H54 (cell line): ENCODE results near the gene LGR4.

Experiments
- DNase-seq: peaks from one replicate; pipeline ENCODE4 v3.0.0; 2011; ENCODE audit warnings: low spot score, mixed read lengths; ENCODE audit not compliant: insufficient read length
- FAIRE-seq: peaks from 3 replicates; lab custom pipeline; 2011; peaks lifted over from hg19 to GRCh38; lab: Jason Lieb, UNC
- POLR2A ChIP-seq: IDR thresholded peaks from 2 replicates; pipeline ENCODE4 v1.6.1; 2011; ENCODE audit warnings: low read depth, mild to moderate bottlenecking, low read length

LGR4 gene

GRCh38 chr11:27362749-27363575, 109.6 kb downstream of the LGR4 start, which contains the start of gene CCDC34:
Gene CCDC34, minus strand, starts transcription at chr11:27363215. Its CDS starts 21 bp downstream, at chr11:27363194.
- FAIRE-seq, result no peak
- peak; percentile 55 for TF ChIP-seq POLR2A
- peak; percentile 90 for DNase-seq

GRCh38 chr11:27361649-27362431, 110.8 kb downstream of the LGR4 start:
- TF ChIP-seq POLR2A, result no peak
- FAIRE-seq, result peak; percentile 82
- DNase-seq, result no peak

GRCh38 chr11:27358296-27358695, 114.3 kb downstream of the LGR4 start:
- no peak for TF ChIP-seq POLR2A
- FAIRE-seq, result no peak
- no peak for DNase-seq

- no peak for TF ChIP-seq POLR2A
- FAIRE-seq (no peak), DNase-seq (no peak)
Measured at GRCh38 chr11:27357250-27357649, 115.3 kb downstream of the LGR4 start.

GRCh38 chr11:27356624-27357222, 115.9 kb downstream of the LGR4 start:
- no peak for FAIRE-seq
- DNase-seq, result no peak
- TF ChIP-seq POLR2A, result no peak

- no peak for DNase-seq
- TF ChIP-seq POLR2A, result no peak
- FAIRE-seq, result no peak
Measured at GRCh38 chr11:27355575-27356104, 117.0 kb downstream of the LGR4 start.

GRCh38 chr11:27354359-27354965, 118.1 kb downstream of the LGR4 start:
- no peak for DNase-seq
- no peak for TF ChIP-seq POLR2A
- no peak for FAIRE-seq

- TF ChIP-seq POLR2A, result no peak
- peak; percentile 25 for DNase-seq
- FAIRE-seq, result peak; percentile 68
Measured at GRCh38 chr11:27353593-27354358, 118.8 kb downstream of the LGR4 start.

- no peak for TF ChIP-seq POLR2A
- FAIRE-seq (no peak), DNase-seq (no peak)
Measured at GRCh38 chr11:27352781-27353180, 119.8 kb downstream of the LGR4 start.

- no peak for FAIRE-seq
- DNase-seq, result no peak
Measured at GRCh38 chr11:27350511-27350910, 122.1 kb downstream of the LGR4 start.

GRCh38 chr11:27349919-27350318, 122.7 kb downstream of the LGR4 start:
- DNase-seq (no peak), FAIRE-seq (peak; percentile 20)
- no peak for TF ChIP-seq POLR2A

More at GRCh38 chr11:27350511-27350910, 122.1 kb downstream of the LGR4 start:
- TF ChIP-seq POLR2A, result no peak

GRCh38 chr11:27348340-27348873, 124.2 kb downstream of the LGR4 start:
- FAIRE-seq, result no peak
- no peak for TF ChIP-seq POLR2A
- no peak for DNase-seq
